H1 (cell line): ENCODE measurements around the gene CWC15. TPM values are rescaled to one million over a fixed set of nuclear protein-coding genes. Genes with fewer than 3 reads are reported as not detected.

Source experiments
- CTCF ChIA-PET: fragments of 300-600 bp; sonication (Branson Sonifier 250); formaldehyde crosslinking; loops from one replicate; lab custom pipeline; 2021; ENCODE audit not compliant: partially characterized antibody; lab: Charles Lee
- POLR2A ChIA-PET: fragments of 300-600 bp; sonication (Branson Sonifier 250); formaldehyde crosslinking; loops from one replicate; lab custom pipeline; 2021; ENCODE audit warnings: inconsistent platforms; ENCODE audit not compliant: partially characterized antibody; lab: Charles Lee
- DNase-seq, 2 experiments: peaks; one replicate each; pipeline versions ENCODE4 v3.0.0 to v3.0.0-alpha.2; 2010 to 2022; ENCODE audit warnings: low spot score in 2 of 2, low read depth in 1 of 2, mixed read lengths in 1 of 2
- FAIRE-seq: peaks from 2 replicates; lab custom pipeline; 2011; peaks lifted over from hg19 to GRCh38; lab: Jason Lieb, UNC
- H2AFZ ChIP-seq: 2 replicates; pipeline ENCODE4 v1.8.1; 2012; ENCODE audit warnings: low read length, inconsistent platforms
- H2AK5ac ChIP-seq: 2 replicates; pipeline ENCODE4 v1.6.1; 2013; ENCODE audit warnings: low read depth, low read length
- H2BK120ac ChIP-seq: replicated peaks from 2 replicates; pipeline ENCODE3; 2013; ENCODE audit warnings: low read depth, low read length, inconsistent platforms
- H2BK12ac ChIP-seq: 2 replicates; pipeline ENCODE4 v1.6.1; 2013; ENCODE audit warnings: low read depth, low read length
- H2BK15ac ChIP-seq: 2 replicates; pipeline ENCODE4 v1.6.1; 2013; ENCODE audit warnings: low read length
- H2BK20ac ChIP-seq: 2 replicates; pipeline ENCODE4 v1.6.1; 2013; ENCODE audit warnings: low read length
- H2BK5ac ChIP-seq: 2 replicates; pipeline ENCODE4 v1.6.1; 2013; ENCODE audit warnings: low read depth, low read length
- H3K14ac ChIP-seq: 2 replicates; pipeline ENCODE4 v1.6.1; 2013; ENCODE audit warnings: inconsistent platforms; ENCODE audit not compliant: insufficient read length
- H3K18ac ChIP-seq: 2 replicates; pipeline ENCODE4 v1.6.1; 2013; ENCODE audit warnings: low read length; ENCODE audit errors: extremely low read depth
- H3K23ac ChIP-seq: 2 replicates; pipeline ENCODE4 v1.6.1; 2013; ENCODE audit warnings: inconsistent platforms; ENCODE audit not compliant: insufficient read length
- H3K23me2 ChIP-seq: 2 replicates; pipeline ENCODE4 v1.6.1; 2013; ENCODE audit warnings: low read depth, low read length
- H3K27ac ChIP-seq: 2 replicates; pipeline ENCODE4 v1.6.1; 2011; ENCODE audit warnings: low read depth, low read length, inconsistent platforms
- H3K27me3 ChIP-seq, 4 experiments: replicated peaks in 1 of 4; 1 replicate in 1 of 4; 2 replicates in 3 of 4; pipeline versions ENCODE4 v1.6.1 to v1.8.1; 2011 to 2013; ENCODE audit warnings: low read length in 3 of 4, mild to moderate bottlenecking in 3 of 4, inconsistent platforms in 2 of 4, mixed read lengths in 2 of 4, moderate library complexity in 1 of 4; ENCODE audit not compliant: control insufficient read depth in 3 of 4, insufficient read depth in 3 of 4; ENCODE audit errors: extremely low read depth in 1 of 4
- H3K36me3 ChIP-seq, 4 experiments: 2 replicates each; pipeline versions ENCODE4 v1.6.1 to v1.8.1; 2011 to 2013; ENCODE audit warnings: mild to moderate bottlenecking in 4 of 4, low read length in 3 of 4, moderate library complexity in 2 of 4, control low read depth in 1 of 4, inconsistent platforms in 1 of 4; ENCODE audit not compliant: insufficient read depth in 4 of 4, control insufficient read depth in 2 of 4
- H3K4ac ChIP-seq: replicated peaks from 2 replicates; pipeline ENCODE3; 2013; ENCODE audit warnings: low read length, low read depth, mixed read lengths, inconsistent platforms; ENCODE audit not compliant: insufficient read length
- H3K4me1 ChIP-seq, 4 experiments: replicated peaks in 1 of 4; 1 replicate in 1 of 4; 2 replicates in 3 of 4; pipeline versions ENCODE4 v1.6.1 to v1.8.1; 2011 to 2013; ENCODE audit warnings: low read length in 3 of 4, inconsistent platforms in 2 of 4, mixed read lengths in 1 of 4; ENCODE audit not compliant: insufficient read depth in 4 of 4, control insufficient read depth in 3 of 4
- H3K4me2 ChIP-seq, 2 experiments: 2 replicates each; pipeline versions ENCODE4 v1.6.1 to v1.8.1; 2011 to 2013; ENCODE audit warnings: low read depth in 2 of 2, low read length in 2 of 2, control low read depth in 1 of 2, inconsistent platforms in 1 of 2, mild to moderate bottlenecking in 1 of 2; ENCODE audit not compliant: insufficient read depth in 1 of 2
- H3K4me3 ChIP-seq, 4 experiments: fragments of 200-600, 300-600 bp in 1 of 4; sonication (generic), shearing (Covaris generic), sonication (Bioruptor Twin) in 1 of 4; 2 replicates each; pipeline versions ENCODE4 v1.5.1 to v1.8.1; 2011 to 2016; ENCODE audit warnings: low read length in 4 of 4, low read depth in 3 of 4, control low read depth in 2 of 4, inconsistent platforms in 2 of 4, mild to moderate bottlenecking in 2 of 4, mixed read lengths in 1 of 4, moderate library complexity in 1 of 4; ENCODE audit not compliant: insufficient read depth in 2 of 4; ENCODE audit errors: extremely low read depth in 1 of 4
- H3K56ac ChIP-seq: replicated peaks from 2 replicates; pipeline ENCODE3; 2013; ENCODE audit warnings: low read depth, mild to moderate bottlenecking, mixed read lengths, low read length, inconsistent platforms; ENCODE audit not compliant: insufficient read length
- H3K79me1 ChIP-seq: 2 replicates; pipeline ENCODE4 v1.6.1; 2013; ENCODE audit warnings: low read depth, low read length, control low read depth
- H3K79me2 ChIP-seq, 2 experiments: 2 replicates each; pipeline versions ENCODE4 v1.6.1 to v1.8.1; 2012 to 2013; ENCODE audit warnings: low read length in 2 of 2, mild to moderate bottlenecking in 2 of 2, inconsistent platforms in 1 of 2; ENCODE audit not compliant: insufficient read depth in 2 of 2, control insufficient read depth in 1 of 2
- H3K9ac ChIP-seq, 4 experiments: replicated peaks in 1 of 4; 1 replicate in 1 of 4; 2 replicates in 3 of 4; pipeline versions ENCODE4 v1.6.1 to v1.8.1; 2011 to 2013; ENCODE audit warnings: low read depth in 3 of 4, low read length in 3 of 4, control low read depth in 2 of 4, mild to moderate bottlenecking in 2 of 4, moderate library complexity in 2 of 4, inconsistent platforms in 1 of 4; ENCODE audit errors: extremely low read depth in 1 of 4
- H3K9me3 ChIP-seq, 2 experiments: 2 replicates each; pipeline versions ENCODE4 v1.6.1 to v1.8.1; 2012 to 2013; ENCODE audit warnings: mild to moderate bottlenecking in 2 of 2, moderate library complexity in 2 of 2, control low read depth in 1 of 2, inconsistent platforms in 1 of 2, low read depth in 1 of 2, low read length in 1 of 2, mixed read lengths in 1 of 2; ENCODE audit not compliant: insufficient read depth in 2 of 2
- H4K20me1 ChIP-seq, 2 experiments: replicated peaks in 1 of 2; 2 replicates each; pipeline versions ENCODE3 to v1.8.1; 2011 to 2013; ENCODE audit warnings: inconsistent platforms in 2 of 2, low read length in 2 of 2, mild to moderate bottlenecking in 1 of 2; ENCODE audit not compliant: insufficient read depth in 2 of 2, control insufficient read depth in 1 of 2
- H4K5ac ChIP-seq: 2 replicates; pipeline ENCODE4 v1.6.1; 2013; ENCODE audit warnings: low read length, low read depth, mixed read lengths, inconsistent platforms; ENCODE audit not compliant: insufficient read length
- H4K8ac ChIP-seq: 2 replicates; pipeline ENCODE4 v1.8.0; 2013; ENCODE audit warnings: mild to moderate bottlenecking, moderate library complexity, low read length, inconsistent platforms; ENCODE audit not compliant: insufficient read depth; ENCODE audit errors: extremely low read depth
- H4K91ac ChIP-seq: replicated peaks from 2 replicates; pipeline ENCODE3; 2013; ENCODE audit warnings: low read length, mixed read lengths, inconsistent platforms; ENCODE audit not compliant: insufficient read length
- CBX5 ChIP-seq: fragments of 300-800, 300-1000 bp; sonication (generic); IDR thresholded peaks from 2 replicates; pipeline ENCODE4 v1.7.1; 2016; ENCODE audit warnings: antibody characterized with exemption, low read length, low read depth
- CBX8 ChIP-seq: fragments of 300-800, 300-1000 bp; sonication (generic); IDR thresholded peaks from 2 replicates; pipeline ENCODE4 v1.7.1; 2016; ENCODE audit warnings: low read depth, low read length, borderline replicate concordance
- CHD1 ChIP-seq: IDR thresholded peaks from 2 replicates; pipeline ENCODE4 v1.6.1; 2012; ENCODE audit warnings: low read depth, low read length, improper control_type of control experiment
- CHD2 ChIP-seq: IDR thresholded peaks from 2 replicates; pipeline ENCODE4 v1.6.1; 2012; ENCODE audit warnings: low read length, improper control_type of control experiment
- KDM4A ChIP-seq: IDR thresholded peaks from one replicate; pipeline ENCODE4 v1.7.1; 2012; ENCODE audit warnings: low read depth, mild to moderate bottlenecking, moderate library complexity, low read length, inconsistent platforms; ENCODE audit not compliant: severe bottlenecking
- RBBP5 ChIP-seq: IDR thresholded peaks from 2 replicates; pipeline ENCODE4 v1.7.1; 2012; ENCODE audit warnings: low read depth, mild to moderate bottlenecking, inconsistent platforms, low read length, moderate library complexity, borderline replicate concordance
- SIN3A ChIP-seq, 2 experiments: IDR thresholded peaks in 1 of 2; conservative IDR thresholded peaks in 1 of 2; 2 replicates each; pipeline ENCODE4 v1.6.1; 2011 to 2012; ENCODE audit warnings: low read length in 2 of 2, improper control_type of control experiment in 1 of 2, low read depth in 1 of 2, mild to moderate bottlenecking in 1 of 2
- SRF ChIP-seq: IDR thresholded peaks from 2 replicates; pipeline ENCODE4 v1.6.1; 2011; ENCODE audit warnings: mild to moderate bottlenecking, low read depth, low read length, moderate library complexity
- TAF1 ChIP-seq: IDR thresholded peaks from 2 replicates; pipeline ENCODE4 v1.6.1; 2011; ENCODE audit warnings: mild to moderate bottlenecking, low read depth, low read length
- WGBS, 2 experiments: shearing (Covaris generic) in 1 of 2; methylation state at CpG; one replicate each; pipeline versions ENCODE4 v1.1.6 to v1.1.7; 2013 to 2015; ENCODE audit warnings: low lambda C conversion rate in 2 of 2, mixed read lengths in 2 of 2, inconsistent platforms in 1 of 2, low coverage in 1 of 2, missing lambda C conversion rate in 1 of 2; ENCODE audit not compliant: insufficient replicate concordance in 2 of 2, insufficient coverage in 1 of 2, insufficient read length in 1 of 2; ENCODE audit errors: extremely low coverage in 1 of 2, missing lambda C conversion rate in 1 of 2; 5-methylcytosine and 5-hydroxymethylcytosine counted together
- polyA plus RNA-seq, 7 experiments: library from polyadenylated mRNA; depleted of rRNA in 3 of 7; stranded (reverse) in 5 of 7; unstranded in 2 of 7; fragments of >200 nt in 5 of 7; fragments of 200-250 nt in 2 of 7; gene quantifications; 1 replicate in 5 of 7; 2 replicates in 1 of 7; 4 replicates in 1 of 7; pipeline versions ENCODE4 v1.2.1 to v1.2.3, GENCODE V29; 2011 to 2013; ENCODE audit warnings: missing spikeins in 2 of 7, mixed read lengths in 2 of 7
- total RNA-seq: library from RNA; stranded (reverse); fragmentation: NEBNext Ultra II Directional; extraction: Animal tissue kit (Norgen Biotek cat#: 25700); gene quantifications from 2 replicates; pipeline ENCODE4 v1.2.1, GENCODE V29; 2021
- TF ChIP-seq, protein P1 (sequence below): IDR thresholded peaks from 2 replicates; pipeline ENCODE4 v1.6.1; 2012; ENCODE audit warnings: inconsistent platforms

The CWC15 gene
- total and polyA plus RNA-seq, 2 of the 8 experiments (the other 6 are each of a cell fraction or from before 2014, with no cell fraction given): 15.7 to 59.4 TPM

DNA sequence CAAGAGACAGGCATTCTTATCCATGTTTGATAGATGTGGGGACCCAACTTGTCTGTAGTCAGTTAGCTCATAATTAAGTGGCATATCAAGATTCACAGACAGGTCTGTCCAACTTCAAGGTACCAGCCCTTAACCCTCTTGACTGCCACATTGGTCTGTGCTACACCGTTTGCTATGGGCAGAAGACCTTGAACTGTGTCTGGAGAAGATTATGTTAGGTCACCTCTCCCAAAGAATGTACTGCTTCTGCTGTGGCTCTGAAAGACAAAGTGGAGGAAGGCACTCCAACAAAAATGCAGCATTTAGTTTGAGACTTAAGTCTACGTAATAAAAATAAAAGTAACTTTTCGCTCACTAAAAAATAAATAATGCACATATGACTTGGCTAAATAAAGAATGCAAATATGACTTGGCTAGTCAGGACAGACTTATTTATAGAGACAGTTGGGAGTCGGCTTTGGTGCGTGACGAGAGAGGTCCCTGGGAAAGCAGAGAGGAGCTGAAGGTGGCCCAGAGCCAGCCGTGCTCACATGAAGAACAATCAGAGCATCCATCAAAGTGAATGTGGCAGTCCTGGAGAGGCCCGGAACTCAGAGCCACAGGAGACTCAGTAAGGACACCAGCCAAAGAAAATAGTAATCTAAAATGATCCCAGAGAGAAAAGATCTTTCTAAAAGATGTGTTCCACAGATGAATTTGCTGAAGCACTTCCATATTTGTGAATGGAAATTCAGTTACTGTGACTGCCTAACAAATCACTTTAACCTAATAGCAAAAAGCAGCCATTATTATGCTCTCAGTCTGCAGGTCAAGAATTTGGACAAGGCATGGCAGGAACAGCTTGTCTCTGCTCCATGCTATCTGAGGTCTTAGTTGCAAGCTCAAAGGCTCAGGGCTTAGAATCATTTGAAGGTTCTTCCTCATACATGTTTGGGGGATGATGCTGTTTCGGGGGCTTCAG is 35.0 kb downstream of the CWC15 start:
- Histone ChIP-seq H3K27me3 (no peaks in the 10 kb centered on the region), H2BK5ac (no peak overlapping the region), H3K79me2 (no peaks in the 10 kb centered on the region), H2BK20ac (no peak overlapping the region), H3K9ac (no peak overlapping the region), H3K4ac (no peak overlapping the region), H4K20me1 (no peaks in the 10 kb centered on the region), H2BK15ac (no peak overlapping the region), H4K8ac (no peak overlapping the region), H4K91ac (no peak overlapping the region), H3K4me1 (peaks cover 0 to 8% (median 4%) of the 10 kb centered on the region in 4 experiments; a peak in 3 of 7 replicates), H2BK12ac (no peak overlapping the region), H3K18ac (no peak overlapping the region), H3K79me1 (no peaks in the 10 kb centered on the region; the same call in 1 of the 2 replicates), H3K56ac (no peak overlapping the region), H2BK120ac (no peak overlapping the region), H3K14ac (no peak overlapping the region), H2AFZ (no peak overlapping the region), H3K23ac (no peak overlapping the region), H3K4me2 (no peak overlapping the region), H3K36me3 (no peaks in the 10 kb centered on the region), H3K27ac (no peak overlapping the region), H4K5ac (no peak overlapping the region), H3K9me3 (no peaks in the 10 kb centered on the region), H2AK5ac (no peak overlapping the region), H3K23me2 (no peaks in the 10 kb centered on the region; the same call in 1 of the 2 replicates), H3K4me3 (no peak overlapping the region)
- POLR2A ChIA-PET: no interaction called here
- CTCF ChIA-PET: no interaction called here
- FAIRE-seq (no peak), DNase-seq (no peak)
- 80% methylated on average over 9 of the region's 9 CpGs; no CpG with 5 or more reads in 1 of the 2 experiments for WGBS, 2 experiments
- TF ChIP-seq SRF (no peak), CBX8 (no peak), TAF1 (no peak), RBBP5 (no peak), KDM4A (no peak), CBX5 (no peak), CHD2 (no peak), CHD1 (no peak), SIN3A (conservative IDR thresholded peaks at IDR 0.05 in 1 of 2, IDR thresholded peaks at IDR 0.05 in 1 of 2; ENCODE audit: low read depth in 1 of 2, low read length in 2 of 2) (no peak)
- TF ChIP-seq, protein P1, sequence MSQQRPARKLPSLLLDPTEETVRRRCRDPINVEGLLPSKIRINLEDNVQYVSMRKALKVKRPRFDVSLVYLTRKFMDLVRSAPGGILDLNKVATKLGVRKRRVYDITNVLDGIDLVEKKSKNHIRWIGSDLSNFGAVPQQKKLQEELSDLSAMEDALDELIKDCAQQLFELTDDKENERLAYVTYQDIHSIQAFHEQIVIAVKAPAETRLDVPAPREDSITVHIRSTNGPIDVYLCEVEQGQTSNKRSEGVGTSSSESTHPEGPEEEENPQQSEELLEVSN: no peak
